Fibroblast of skin of left biceps (primary cell): ENCODE measurements around the gene NPHP4.

ENCODE experiments used
- DNase-seq, 2 experiments: peaks; one replicate each; pipeline ENCODE4 v3.0.0-alpha.2; 2013; ENCODE audit warnings: low read depth in 2 of 2

The NPHP4 gene

GRCh38 chr1:5913078-5913845 lies 79.0 kb downstream of the NPHP4 start:
- no peak for DNase-seq

- DNase-seq, result no peak
Observed at GRCh38 chr1:5911871-5912271, 80.4 kb downstream of the NPHP4 start.

DNA sequence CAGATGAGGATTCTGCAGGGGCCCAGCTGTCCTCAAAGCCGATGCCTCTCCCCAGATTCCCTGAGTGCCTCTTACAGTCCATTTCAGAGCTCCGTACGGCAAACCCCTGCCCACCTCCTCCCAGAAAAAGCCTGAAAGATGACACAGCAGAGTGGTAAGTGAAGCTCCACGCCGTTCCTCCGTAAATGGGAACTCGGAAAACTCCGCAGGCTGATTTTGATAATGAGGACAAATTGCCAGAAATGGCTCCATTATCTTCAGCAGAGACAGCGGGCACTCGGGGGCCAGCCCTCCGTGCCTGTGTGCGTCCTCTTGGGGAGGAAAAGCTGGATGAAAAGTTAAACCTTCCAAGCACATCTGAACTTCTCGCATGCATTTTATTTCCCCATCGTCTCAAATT lies 81.1 kb downstream of the NPHP4 start:
- DNase-seq, result no peak

DNA sequence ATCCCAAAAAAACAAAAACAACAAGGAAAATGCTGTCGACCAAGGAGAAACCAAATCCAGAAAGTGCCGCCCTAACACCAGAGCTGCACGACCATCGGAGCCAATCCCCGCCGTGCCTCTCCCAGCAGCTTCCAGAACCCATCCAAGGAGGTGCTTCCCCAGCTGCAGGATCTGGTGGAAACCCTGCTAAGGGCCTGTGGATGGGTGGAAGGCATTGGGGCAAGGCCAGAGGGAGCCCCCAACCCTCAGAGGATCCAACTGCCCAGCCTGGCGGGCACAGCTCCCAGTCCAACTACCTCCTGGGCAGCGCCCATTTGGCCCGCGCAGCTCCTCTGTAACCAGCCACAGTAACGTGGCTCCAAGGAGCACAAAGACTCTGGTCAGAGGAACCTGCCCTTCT lies 81.6 kb downstream of the NPHP4 start:
- DNase-seq, result no peak

DNA sequence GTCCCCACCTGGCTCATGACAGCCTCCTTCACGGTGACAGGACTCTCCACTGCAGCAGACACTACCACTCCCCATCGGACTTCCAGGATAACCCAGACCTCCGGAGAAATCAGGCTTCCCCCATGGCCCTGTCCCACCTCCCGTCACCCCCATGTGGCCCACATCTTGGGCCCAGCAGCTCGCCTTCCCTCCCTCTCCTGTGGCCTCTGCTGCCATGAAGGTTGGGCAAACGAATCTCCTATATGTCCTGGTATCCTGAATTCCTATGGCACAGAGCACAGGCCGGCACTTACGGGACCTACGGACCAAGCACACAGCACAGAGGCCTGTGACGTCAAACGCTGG lies 82.0 kb downstream of the NPHP4 start:
- no peak for DNase-seq

DNA sequence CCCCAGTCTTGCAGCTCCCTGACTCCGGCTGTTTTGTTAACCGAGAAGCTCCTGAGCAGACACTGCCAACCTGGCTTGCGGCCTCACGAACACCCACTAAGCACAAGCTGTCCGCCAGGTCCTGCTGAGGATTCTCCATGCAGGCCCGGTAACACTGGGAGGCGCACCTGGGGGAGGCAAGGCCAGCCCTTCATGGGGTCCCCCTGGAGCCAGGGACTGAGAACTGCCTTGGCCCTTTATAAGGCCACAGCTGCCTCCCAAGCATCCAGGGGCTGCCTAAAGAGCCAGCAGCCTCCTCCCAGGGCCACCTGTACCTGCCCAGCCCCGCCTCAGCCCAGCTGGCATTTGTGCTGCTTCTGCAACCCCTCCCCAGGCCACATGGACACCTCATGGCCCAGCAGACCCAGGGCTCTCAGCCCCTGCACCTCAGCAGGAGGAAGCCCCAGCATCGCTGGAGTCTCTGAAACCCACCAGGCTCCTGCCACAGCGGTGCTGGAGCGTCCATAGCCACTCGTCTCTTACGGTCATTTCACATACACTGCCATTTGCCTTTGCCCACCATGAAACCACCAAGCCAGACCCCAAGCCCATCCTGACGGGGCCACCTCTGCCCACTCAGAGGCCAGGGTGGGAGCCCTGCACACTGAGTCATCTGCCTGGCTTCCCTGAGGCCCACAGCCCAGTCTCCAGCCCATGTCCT lies 82.5 kb downstream of the NPHP4 start:
- DNase-seq, result no peak

DNA sequence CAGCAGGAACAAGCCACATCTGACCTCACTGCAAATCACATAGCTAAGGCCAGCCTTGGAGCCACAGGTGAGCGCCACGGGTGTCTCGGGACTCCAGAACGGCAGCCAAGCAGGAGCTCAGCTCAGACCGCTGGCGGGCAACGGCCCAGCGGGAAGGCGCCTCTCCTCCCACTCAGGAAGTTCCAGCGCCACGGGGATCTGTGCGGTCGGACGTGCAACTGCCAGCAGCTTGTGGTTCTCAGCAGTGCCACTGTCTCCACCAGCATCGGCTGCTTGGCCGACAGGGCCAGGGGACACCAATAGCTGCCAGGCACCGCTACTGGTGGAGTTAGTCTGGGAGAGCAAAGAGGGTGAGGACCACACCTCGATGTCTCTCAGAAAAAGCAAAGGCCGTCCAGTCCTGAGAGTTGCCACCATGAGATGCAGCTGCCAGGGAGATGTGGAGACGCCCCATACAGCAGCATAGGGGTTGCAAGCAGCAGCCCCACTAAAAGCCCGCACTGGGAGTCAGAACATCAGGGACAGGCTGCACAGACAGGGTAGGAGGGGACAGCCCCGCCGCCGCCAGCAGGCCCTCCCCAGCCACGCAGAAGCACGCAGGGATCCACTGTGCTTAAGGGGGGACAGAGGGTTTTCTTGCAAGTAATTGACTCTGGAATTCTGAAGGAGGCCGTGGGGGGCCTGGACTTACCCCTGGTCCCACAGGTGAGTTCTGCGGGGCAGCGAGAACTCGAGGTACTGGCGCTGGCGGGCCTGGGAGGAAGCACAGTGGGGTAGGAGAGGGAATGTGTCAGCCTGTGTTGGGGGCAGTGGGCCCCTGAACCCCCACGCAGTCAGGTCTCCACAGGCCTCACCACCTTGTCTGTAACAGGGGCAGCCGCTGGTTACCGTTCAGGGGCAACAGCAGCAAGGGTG lies 83.5 kb downstream of the NPHP4 start:
- DNase-seq, result no peak

GRCh38 chr1:5907966-5908365 lies 84.3 kb downstream of the NPHP4 start:
- DNase-seq, result no peak

DNA sequence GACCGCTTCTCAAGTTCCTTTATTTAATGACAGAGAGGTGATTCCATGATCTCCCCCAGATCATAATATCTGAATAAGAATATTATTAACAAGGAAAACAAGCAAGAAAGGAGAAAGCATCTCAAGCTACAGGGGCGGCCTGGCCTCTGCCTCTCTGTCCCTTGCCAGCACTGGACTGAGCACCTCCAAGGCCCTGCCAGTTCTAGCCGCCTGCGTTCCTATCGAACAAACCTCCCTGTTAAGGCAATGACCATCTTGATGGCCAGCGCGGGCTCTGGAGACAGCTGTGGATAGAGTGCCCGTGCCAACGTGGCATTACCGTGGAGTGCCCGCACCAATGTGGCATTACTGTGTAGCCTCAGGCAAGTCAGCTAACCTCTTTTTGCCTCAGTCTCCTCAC lies 84.8 kb downstream of the NPHP4 start:
- DNase-seq, result no peak

GRCh38 chr1:5906966-5907365 lies 85.3 kb downstream of the NPHP4 start:
- no peak for DNase-seq

DNA sequence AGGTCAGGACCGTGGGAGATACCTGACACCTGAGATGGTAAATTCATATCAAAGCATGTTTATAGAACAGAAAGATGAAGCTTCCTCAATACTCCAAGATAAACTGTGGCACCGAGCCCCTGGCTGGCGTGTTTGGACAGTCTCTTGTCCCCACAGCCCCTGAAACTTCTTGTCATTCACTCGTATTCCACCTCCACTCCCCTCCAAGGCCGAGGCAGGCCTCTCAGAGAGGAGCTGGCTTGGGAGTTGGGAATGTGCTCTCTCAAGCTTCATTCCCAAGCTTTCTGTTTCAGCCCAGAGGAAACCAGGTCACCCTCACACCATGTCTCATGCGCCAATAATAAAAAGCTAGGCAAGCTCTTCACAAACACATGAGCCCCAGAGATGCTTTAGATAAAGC lies 86.1 kb downstream of the NPHP4 start:
- no peak for DNase-seq

DNA sequence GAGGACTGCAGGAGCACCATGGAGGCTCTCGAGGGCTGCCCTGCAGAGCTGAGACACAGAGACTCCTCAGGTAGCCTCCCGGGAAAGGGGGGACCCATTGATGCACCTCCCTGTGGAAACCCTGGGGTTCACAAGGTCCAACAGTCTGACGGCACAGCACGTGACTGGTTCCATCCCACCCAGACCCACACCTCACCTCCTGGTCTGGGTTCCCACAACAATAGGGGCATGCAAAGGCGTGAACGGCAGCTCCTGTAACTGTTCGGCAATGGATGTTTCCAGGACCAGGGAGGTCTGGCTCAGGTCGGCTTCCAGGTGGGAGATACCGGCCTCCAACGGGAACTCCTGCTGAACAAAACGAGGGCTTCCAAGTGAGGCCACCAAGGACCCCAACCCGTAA lies 86.8 kb downstream of the NPHP4 start:
- DNase-seq, result no peak

GRCh38 chr1:5904551-5904950 lies 87.7 kb downstream of the NPHP4 start:
- DNase-seq, result no peak

GRCh38 chr1:5903680-5904079 lies 88.5 kb downstream of the NPHP4 start:
- no peak for DNase-seq

GRCh38 chr1:5903031-5903430 lies 89.2 kb downstream of the NPHP4 start:
- no peak for DNase-seq

- no peak for DNase-seq
Observed at GRCh38 chr1:5901841-5902240, 90.4 kb downstream of the NPHP4 start.

DNA sequence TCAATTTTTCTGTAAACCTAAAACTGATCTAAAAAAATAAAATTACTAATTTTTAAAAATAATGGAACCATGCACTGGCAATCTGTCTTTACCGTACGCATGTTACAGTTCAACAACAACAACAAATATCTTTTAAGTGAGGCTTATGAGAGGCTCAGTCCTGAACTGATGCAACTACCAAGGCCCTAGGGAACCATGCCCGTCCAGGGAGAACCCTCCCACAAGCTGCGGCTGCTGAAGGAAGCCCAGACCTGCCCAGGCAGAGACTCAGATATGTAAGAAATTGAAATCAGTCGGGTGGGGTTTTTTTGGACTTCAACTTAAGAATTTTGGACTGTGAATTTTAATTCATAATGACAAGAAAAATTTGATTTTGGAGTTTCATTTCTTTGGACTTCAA lies 91.1 kb downstream of the NPHP4 start:
- no peak for DNase-seq

GRCh38 chr1:5898266-5898665 lies 94.0 kb downstream of the NPHP4 start:
- DNase-seq, result no peak

DNA sequence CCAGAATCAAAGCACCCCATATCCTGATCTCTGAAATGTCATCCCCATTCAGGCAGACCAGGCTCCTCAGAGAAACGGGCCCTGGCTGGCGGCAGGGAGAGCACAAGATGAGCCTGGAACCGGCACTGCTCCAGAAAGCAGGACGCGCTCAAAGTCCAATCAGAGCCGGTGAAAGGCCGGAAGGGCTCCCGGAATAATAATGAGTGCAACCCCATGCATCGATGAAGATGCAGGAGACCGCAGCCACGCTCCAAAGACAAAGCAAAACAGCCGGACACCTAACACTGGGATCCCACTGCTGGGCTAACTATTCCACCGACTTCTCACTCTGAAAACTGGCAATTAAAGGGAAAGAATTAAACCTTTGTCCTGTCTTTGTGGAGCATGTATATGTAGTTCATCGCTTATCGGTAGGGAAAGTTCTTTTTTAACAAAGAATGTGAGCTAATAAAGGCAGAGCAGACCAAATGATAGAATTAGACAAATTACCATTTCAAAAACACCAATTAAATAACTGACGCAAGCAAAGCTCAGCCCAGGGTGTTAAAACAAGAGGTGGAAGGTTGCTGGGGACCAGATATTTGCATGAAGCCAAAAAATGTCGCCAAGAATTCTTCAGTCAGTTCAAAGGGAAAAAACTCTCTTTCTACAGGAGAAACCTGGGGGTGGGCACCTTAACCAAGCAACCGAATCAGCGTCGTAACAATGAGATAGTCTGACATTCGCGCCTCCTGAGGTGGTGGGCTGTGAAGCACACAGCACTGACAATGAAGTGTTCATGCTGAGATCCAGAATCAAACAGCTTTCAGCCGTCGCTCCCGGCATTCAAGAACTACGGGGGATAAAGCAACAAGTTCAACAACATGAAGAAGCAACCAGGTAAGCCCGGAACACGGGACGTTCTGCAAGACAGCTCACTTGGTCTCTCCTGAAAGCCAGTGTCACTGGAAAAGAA lies 95.2 kb downstream of the NPHP4 start:
- DNase-seq, result no peak

GRCh38 chr1:5895446-5896406 lies 96.5 kb downstream of the NPHP4 start:
- no peak for DNase-seq
